Bone marrow (tissue), 2 donors: ENCODE results near the gene SLC6A13.
"Not testable (repeated sequence)": the region's sequence is repeated elsewhere in the genome, so short reads cannot be mapped to it uniquely, and the experiment has no call there.

ENCODE experiments used
- DNase-seq, 2 donors: peaks; one replicate each; lab custom pipeline; 2025; lab: John Stamatoyannopoulos, UW

The SLC6A13 gene

DNA sequence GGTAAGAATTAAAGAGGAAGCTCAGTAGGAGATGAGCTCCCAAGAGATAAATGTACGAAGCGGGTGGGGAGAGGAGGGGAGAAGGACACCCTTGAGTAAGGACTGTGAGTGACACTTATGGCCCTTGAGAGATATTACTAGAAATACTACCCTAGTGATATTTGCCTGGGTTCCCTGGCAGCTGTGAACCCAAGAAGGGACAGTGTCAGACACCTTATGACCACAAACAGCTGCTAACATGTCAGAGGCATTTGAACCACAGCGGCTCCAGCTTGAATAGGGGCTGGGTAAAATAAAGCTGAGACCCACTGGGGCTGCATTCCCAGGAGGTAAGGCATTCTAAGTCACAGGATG lies 29.0 kb downstream of the SLC6A13 start:
- DNase-seq: no peak

DNA sequence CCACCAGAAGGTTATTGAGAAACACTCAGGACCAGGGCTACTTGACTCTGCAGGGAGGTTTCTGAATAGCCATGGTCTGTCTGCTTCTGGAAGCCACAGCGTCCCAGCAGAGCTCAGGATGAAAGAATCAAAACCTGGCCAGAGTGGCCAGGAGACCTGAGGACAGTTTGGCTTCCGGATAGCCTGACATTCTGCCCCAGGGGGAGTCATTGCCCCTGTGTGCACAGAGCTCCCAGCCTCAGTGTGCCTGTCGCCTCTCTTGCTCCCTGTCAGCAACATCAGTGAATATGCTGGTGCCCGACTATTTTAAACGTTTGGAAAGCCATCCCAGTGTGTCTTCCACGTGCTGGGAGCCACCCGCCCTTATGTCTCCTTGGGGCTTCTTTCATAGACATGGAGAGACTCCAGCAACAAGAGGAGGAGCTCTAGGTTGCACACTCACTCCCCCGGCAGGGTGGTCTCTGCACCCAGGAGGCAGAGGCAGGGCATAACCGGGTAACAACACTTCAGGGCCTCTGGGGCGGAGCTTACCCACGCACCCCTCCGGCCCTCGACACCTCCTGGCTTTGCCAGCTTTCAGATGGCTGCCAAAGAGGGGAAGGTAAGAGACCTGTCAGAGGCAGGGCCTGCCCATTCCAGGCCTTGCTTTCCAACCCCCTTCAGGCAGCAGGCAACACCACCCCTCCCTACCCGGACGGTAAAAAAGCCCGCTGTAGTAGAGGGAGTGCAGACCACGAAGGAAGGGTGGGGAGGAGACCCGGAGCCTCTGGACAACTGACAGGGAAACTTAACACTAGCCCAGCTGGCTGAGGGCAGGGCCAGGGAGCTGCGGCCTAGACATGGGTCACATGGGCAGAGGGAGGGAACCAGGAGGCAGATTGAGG lies 29.7 kb downstream of the SLC6A13 start:
- no peak for DNase-seq

DNA sequence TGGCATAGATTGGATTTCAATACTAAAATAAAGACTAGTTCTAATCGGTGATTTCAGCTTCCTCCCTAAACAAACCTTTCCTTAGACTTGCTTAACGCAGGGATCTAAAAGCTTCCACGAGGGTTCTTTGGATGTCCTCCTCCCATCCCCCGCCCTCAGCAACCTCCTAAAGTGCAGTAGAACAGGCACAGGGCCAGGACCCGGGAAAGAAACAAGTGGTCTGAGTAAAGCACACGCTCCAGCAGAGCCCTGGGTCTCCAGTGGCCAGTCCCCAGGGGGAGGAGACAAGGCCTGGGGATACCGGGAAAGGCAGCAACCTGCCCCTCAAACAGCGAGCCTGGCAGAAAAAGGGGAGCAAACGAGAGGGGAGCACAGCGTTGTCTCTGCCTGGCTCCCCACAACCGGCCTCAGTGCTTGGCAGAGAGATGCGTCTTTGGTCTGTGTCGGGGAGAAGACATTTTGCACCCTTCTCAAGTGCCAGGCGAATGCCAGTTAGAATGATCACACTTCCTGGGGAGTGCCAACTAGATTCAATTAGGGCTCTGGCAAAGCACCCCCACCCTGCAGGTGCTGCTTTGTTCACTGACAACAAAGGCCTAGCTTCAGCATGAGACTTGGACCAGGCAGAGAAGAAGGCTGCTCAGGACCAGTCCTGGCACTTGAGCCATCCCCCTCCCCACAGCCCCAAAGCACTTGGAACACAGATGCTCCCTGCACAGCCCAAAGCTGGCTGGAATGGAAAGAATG lies 31.5 kb downstream of the SLC6A13 start:
- no peak for DNase-seq

DNA sequence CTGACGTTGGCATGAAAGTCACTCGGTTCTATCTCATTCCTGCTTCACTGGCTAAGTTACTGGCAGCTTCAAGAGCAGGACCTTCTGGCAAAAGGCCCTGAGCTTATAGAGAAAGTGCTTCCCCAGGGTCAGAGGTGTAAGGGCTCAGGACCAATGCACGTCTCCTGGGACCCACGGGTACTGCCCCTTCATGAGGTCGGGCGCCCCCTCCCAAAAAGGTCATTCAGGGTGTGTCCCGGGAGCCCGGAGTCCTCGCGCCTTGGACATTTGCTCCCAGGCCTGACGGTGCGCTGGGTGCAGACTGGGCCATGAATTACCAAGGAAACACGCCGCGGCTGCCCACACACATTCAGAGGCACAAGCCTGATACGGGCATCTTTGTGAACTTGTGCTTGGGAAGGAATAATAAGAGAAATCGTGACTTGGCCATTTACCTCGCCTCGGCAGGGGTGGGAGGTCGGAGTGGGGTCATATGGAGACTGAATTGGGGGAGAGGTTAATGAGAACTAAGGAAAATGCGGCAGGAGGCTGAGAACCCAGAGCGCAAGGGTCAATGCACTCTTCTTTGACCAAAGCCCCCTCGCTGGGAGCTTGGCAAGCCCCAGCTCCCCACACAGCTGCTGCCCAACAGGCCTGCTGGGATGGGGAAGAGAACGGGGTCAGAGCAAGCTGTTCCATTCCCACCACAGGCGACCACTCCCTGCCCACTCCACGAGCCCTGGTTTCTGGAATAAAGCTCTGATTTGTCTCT lies 33.0 kb downstream of the SLC6A13 start:
- no peak for DNase-seq

DNA sequence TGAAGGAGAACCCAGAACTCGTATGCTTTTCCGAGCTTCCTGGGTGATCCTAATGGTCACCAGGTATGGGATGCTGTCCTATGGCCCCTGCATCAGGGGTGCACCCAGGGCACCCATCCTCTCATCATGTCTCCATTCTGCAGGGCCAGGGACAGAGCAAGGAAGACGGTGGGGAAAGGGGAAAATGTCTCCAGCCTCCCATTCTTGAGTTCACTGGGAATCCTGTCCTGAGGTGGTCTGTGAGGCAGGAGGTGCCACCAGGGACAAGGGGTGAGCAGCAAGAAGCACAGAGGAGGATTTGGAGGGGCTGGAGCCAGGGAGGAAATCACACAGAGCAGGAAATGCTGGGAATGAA lies 33.8 kb downstream of the SLC6A13 start:
- DNase-seq: no peak

DNA sequence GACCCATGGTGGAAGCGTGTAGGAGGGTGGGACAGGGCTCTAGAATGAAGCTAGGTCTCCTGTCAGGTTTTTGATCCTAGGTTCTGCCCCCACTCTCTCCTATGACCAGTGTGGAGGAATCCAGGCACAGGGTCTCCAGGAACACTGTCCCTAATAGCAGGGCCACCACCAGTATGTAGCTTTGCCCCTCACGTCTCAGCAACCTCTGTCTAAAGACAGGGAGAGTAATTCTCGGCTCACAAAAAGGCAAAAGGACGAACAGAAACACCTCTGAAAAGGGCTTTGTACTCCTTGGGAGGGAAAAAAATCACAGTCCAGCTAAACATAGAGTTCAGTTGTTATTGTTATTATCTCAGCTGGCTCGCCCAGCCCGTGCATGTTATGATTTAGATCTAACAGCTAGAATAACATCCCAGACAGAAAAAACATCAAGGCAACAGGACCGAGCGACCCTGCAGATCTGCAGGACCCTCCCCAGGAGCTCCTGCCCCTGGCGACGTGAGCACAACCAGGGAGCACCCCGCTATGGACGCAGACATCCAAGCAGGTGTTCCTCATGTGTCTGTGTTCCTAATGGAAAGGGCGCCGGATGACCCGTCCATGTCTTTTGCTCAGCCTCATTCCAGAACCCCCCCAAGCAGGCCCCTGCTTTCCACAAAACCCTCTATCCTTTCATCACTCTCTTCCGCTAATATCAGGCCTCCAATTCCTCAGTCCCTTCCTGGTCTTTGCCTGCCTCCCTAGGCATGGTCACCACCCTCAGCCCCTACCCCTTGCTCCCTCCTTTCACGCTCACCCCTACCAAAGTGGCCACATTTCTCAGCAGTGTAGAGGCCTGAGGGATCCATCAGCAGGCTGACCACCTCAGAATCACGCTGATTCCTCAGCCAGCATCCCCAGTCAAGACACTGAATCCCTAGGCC lies 34.5 kb downstream of the SLC6A13 start:
- DNase-seq: no peak

DNA sequence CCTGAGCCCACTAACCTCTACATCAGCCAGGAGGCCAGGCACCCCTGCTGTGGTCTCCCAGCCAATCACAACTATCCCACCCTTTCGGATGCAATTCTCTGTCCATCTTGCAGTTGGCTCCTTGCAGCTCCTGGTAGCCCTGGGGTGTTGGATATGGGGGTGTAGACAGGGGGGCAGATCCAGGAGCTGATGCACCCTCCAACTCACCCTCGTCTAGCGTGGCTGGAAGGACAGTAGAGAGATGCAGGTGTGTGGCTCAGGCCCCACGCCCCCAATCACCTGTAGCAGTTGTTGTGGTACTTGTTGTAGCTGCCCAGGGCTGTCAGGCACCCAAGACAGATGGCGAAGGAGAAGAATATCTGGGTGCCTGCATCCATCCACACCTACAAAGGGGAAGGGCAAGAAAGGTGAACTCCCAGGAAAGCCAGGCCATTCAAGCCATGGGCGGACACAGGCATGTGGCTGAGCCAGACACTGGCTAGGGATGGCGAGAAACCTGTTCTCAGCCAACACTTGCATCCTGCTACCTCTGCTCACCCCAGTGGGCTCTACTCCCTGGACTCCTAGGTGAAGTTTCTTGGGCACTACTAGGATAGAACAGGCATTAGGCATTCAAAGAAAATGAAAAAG lies 35.2 kb downstream of the SLC6A13 start:
- DNase-seq: no peak

DNA sequence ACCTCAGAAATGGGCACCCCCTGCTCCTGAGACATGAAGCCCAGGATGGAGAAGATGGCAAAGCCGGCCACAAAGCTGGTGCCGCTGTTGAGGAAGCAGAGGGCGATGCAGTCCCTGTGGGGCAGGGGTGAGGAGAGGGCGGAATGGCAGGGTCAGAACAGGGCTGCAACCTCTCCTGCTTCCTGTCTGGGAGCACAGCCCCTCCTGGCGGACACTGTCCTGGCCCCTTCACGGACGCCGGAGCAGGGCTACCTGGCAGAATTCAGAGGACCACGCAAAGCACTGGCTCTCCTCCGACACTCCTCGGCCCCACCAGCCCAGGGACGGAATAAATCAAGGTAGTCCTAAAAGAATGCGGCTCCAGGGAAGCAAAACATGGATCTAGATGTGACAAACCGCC lies 36.2 kb downstream of the SLC6A13 start:
- no peak for DNase-seq

DNA sequence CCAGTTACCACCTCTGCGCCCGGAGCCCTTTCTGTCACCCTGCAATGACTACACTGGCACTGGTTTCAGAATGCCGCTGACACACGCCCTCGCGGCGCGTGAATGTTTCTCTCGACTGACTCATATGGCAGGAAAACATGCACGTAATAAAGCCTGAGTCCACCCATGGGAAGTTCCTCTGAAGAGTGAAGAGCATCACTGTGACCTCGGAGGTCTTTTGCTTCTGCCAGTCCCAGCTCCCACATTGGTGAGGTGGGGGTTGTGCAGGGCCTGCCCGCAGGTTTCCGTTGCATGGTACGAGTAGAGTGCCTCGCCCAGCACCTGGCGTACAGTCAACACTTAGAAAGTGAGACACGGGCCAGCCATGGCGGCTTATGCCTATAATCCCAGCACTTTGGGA lies 37.6 kb downstream of the SLC6A13 start:
- no peak for DNase-seq

DNA sequence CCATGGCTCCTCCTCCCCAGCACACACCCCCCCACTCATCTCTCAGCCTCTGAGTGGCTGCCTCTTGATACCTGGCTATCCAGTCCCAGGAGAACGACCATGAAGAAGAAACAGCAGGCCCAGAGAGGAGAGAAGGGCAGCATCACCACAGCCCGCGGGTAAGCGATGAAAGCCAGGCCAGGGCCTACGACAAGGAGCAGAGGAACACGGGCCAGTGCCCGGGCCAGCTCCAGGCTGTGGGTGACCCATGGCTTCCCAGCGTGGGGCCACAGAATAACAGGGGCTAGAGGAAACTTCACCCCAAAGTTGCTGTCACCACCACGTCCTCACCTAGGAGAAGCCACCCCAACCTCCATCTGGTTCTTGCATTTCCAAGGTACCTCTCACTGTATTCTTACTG lies 38.3 kb downstream of the SLC6A13 start:
- DNase-seq: no peak

DNA sequence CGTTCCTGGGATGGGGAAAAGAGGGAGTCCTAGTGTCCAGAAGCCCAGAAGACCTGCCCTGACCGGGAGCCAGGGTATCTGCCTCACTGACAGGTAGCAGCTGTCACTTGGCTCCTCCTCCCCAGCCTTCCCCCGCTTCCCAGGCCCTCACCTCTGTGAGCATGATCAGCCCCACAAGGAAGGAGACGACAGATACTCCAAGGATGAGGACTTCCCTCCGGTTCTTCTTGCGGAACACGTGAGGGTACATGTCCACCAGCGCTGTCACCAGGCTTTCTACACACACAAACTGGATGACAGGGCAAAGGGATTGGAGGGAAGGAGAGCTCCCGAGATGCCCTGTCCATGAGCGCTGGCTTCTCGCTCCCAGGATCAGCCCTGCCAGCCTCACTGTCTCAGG lies 38.8 kb downstream of the SLC6A13 start:
- no peak for DNase-seq

DNA sequence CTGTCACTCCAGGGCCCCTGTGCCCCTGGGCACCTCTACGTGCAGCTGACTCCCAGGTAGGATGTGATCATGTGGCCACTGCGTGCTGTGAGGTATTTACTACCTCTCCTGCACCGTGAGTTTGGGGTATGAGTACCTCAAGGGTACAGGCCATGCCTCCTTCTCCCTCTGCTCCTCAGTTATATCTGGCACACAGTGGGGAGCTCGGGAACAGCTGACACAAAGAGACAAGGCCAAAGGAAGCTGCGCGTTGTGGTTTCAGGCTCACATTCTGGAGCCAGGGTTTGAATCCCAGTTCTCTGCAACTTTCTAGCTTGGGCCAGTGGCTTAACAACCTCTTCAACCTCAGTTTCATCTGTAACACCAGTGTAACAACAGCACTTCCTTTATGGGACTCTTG lies 40.9 kb downstream of the SLC6A13 start:
- no peak for DNase-seq

DNA sequence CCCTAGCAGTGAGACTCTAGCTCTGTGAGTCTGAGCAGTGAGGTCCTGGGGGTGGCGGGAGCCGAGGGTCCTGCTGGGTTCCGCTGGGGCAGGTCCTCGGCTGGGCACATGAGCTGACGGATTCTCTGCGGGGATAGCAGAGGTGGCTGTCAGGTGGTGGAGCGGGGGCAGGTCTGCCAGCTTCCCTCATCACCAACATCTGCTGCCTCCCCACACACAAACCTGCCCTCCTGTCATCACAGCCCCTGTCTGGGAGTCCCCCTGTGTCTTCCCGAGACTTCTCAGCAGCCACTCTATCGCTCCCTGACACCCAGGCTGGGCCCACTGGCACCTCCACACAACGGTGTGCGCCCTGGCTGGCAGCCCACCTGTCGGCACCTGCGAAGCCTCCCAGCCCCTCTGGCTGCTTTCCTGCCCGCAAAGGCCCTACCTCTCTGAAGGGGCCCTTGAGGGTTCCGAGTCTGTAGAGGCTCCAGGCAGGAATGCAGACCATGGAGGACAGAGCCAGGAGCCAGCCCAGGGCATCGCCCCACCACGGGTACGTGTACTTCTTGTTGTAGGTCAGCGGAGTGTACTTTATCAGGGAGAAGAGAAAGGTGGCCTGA lies 41.6 kb downstream of the SLC6A13 start:
- no peak for DNase-seq

DNA sequence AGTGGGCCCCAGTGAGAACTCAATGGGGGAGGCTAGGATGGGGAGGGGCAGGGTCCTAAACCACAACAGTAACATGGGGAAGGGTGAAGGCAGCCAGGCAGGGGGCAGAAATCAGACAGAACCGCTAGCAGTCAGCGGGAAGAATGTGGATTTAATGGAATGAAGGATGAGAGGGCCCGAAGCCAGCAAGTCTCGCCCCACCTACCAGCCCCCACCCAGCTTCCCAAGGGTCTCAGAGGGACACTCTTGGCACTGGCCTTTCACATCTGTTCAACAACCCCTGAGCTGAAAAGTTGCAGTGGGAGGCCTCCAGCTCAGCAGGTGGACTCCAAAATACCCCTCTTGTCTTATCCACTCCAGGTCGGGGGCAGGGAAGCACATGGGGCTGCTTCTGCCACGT lies 42.1 kb downstream of the SLC6A13 start:
- no peak for DNase-seq

DNA sequence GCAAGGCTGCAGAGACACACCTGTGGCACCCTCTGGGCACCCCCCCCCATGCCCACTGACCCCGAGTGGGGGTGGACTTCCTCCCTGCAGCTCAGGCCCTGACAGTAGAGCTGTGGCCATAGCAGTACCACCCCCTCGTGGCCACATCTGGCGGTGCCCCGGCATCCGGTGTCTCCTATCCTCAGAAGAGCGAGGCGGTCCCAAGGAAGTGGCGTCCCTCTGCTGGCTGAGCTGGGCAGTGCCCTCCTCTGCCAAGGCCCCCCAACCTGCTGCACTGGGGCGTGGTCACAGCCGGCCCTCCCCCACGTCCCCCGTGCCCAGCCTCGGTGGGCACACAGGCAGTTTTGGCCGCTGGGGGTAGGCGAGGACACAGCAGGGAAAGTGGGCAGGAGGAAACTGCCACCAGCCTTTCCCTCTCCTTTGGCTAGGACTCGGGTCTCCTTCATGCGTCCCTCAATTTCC lies 42.7 kb downstream of the SLC6A13 start:
- peak; percentile 38 to 47 for DNase-seq

DNA sequence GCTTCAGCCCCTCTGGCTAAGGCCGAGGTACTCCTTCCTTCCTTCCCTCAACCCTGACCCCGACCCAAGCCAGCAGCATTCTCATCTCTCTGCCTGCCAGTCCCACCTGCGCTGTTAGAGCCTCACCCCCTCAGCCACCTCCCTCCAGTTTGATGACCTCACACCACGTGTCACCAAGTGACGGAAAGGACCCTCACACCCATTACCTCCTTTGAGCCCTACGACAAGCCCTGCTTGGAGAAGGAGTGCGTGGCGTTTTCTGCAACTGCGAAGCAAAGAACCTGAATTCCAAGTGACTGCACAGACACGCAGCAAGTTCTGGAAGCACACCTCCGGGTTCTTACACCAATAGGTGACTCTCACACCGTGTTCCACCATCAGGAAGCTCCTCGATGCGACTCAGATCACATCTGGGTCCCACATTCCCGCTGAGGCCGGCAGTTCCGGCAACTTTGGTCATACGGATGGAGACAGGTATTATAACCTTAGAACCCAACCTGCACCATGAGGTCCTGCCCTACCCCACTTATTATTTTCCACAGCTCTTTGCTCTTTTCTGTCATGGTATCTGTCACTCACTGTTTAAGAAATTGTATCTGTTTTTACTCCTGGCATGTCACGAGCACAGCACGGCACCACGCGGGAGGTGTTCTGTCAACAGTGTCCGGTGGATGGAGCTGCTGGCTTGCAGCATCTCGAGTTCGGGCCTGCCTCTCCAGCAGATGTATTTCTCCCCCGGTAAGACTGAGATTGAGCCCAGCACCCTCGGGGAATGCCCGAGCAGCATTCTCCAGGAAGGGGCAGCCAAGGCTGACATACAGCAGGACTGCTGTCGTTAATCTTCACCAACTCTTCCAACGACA lies 43.7 kb downstream of the SLC6A13 start:
- DNase-seq: no peak

DNA sequence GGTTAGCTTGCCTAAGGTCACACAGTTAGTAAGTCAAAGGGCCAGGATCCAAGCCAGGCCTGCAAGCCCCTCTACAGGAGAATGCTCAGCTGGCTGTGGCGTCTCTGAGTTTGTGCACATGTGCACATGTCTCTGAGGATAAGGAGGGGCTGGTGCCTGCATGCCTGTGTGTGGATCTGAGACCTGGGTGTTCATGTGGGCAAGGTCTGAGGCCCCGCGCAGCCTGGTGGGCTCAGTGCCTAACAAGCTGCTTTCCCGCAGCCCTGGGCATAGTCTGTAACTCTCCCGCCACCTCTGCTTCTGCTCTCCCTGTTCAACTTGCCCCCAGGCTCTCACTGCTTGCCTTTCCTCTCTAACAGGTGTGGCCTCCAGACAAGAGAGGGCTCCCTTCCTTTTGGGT lies 44.4 kb downstream of the SLC6A13 start:
- no peak for DNase-seq

DNA sequence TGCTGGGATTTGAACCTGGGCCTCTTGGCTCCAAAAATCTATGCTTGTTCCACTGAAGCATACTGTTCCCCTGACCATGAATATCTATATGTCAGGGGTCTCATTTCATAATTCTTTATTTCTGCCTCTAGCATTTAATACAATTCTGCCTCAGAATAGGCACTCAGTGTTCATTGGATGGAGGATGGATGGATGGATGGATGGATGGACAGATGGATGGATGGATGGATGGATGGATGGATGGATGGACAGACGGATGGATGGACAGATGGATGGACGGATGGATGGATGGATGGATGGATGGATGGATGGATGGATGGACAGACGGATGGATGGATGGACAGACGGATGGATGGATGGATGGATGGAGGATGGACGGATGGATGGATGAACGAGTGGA lies 45.6 kb downstream of the SLC6A13 start:
- not testable (repeated sequence) for DNase-seq

DNA sequence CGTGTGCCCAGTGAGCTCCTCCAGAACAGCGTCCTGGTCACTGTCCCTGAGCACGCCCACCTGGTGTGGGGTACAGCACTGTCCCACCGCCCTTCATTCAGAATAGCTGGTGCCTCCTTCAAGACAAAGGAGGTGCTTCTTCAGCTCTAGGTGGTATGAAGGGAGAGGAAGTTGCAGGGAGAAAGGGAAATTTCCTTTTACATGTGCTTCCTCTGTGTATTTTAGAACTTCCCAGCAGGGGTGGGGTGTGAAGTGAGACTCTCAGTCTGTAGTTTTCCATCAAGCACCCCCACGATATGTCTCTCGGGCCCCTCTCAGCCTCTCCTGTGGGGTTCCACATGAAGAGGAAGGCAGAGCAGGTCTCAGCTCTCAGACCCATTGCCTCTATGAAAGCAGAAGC lies 47.5 kb downstream of the SLC6A13 start:
- DNase-seq: no peak
